ENCODE results near the gene CCDC47.

DNA sequence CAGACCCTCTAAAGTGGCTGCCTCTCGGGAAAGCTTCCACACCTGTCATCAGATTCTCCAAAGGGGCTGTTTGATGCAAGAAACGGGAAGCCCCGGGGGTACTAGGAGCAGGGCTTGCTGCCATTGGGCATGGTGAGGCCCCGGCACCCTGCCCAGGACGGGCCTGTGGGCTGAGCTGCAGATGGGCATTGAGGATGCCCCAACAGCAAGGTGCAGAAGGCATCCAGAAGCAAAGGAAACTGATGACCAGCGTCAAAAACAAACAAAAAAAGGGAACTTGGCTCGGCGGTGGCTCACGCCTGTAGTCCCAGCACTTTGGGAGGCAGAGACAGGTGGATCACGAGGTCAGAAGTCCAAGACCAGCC, 72.0 kb downstream of the CCDC47 start:
- TF ChIP-seq CTCF (IDR thresholded peaks at IDR 0.05; ENCODE audit: insufficient read depth, low read depth, low read length) (no peak), EZH2 (IDR thresholded peaks at IDR 0.05; ENCODE audit: insufficient read depth, low read length) (no peak)
